Heart left ventricle (tissue), 13 donors: Measurements from ENCODE around the gene SCAF8.

Experiments used
- CTCF ChIP-seq, 12 donors: fragments of 200-600 bp; sonication (generic) in 4 of 12; IDR thresholded peaks; one replicate each; pipeline versions ENCODE4 v1.5.0 to v1.8.0; 2018 to 2022; ENCODE audit warnings: antibody characterized with exemption in 12 of 12, mild to moderate bottlenecking in 5 of 12
- POLR2A ChIP-seq, 2 donors: fragments of 450-650 bp; IDR thresholded peaks; one replicate each; pipeline ENCODE4 v1.6.1; 2017; ENCODE audit warnings: antibody characterized with exemption in 2 of 2, mild to moderate bottlenecking in 2 of 2, moderate library complexity in 2 of 2
- donor health status: ischemic (EF 13 %, LVEDD 7.1; RV severe dilation, severe dysfunction).
- donor health status: DM: no; HTN: yes; CAD: no.
- donor health status: DM: no; HTN: no; CAD: no.
- donor health status: ischemic (EF 25% LVEDD 6.9; RV normal size, moderate dysfunction).
- donor health status: ischemic (EF 25% LVEDD 5.7; RV mildly dilated, moderate dysfunction).
- donor health status: ischemic (EF 35%, LVEDD 5.7; RV mildly dilated, moderate dysfunction).
- donor health status: nonischemic (EF 11% LVEDD 7.7; RV severe dilation, severe dysfunction).
- donor health status: DM: yes; HTN: yes; CAD: no.
- donor health status: PGD.
- donor health status: ischemic (EF 29% LVEDD 5.4; RV normal size, mild dysfunction).
- donor health status: nonischemic (EF 23%, LVEDD 6.1; RV moderate dilation, normal function).

GRCh38 chr6:154740658-154741057 is 7.4 kb downstream of the SCAF8 start:
- TF ChIP-seq POLR2A (IDR thresholded peaks at IDR 0.05) (no peak), CTCF (IDR thresholded peaks at IDR 0.05) (no peak)
